ENCODE measurements around the gene RPTN.

- TF ChIP-seq RAD21 (IDR thresholded peaks at IDR 0.05; ENCODE audit: low read depth) (no peak), POLR2A (IDR thresholded peaks at IDR 0.05; ENCODE audit: borderline replicate concordance, extremely low read depth, insufficient read depth, insufficient read length) (no peak), SP1 (IDR thresholded peaks at IDR 0.05; ENCODE audit: low read depth) (no peak; the same call in 1 of the 2 replicates), CTCF (IDR thresholded peaks at IDR 0.05 in 2 of 3, conservative IDR thresholded peaks at IDR 0.05 in 1 of 3; ENCODE audit: borderline replicate concordance in 1 of 3, insufficient read depth in 1 of 3, low read depth in 2 of 3, low read length in 2 of 3) (peak; percentile 19 to 40 (median 27); a peak in 3 of 6 replicates), MAX (IDR thresholded peaks at IDR 0.05) (0 out of 2 replicates have a peak, but pooled peaks have one; percentile 43), REST (IDR thresholded peaks at IDR 0.05; ENCODE audit: low read depth) (no peak), TCF7L2 (IDR thresholded peaks at IDR 0.05; ENCODE audit: borderline replicate concordance, extremely low read depth, insufficient read depth, insufficient read length) (no peak), EZH2 (IDR thresholded peaks at IDR 0.05) (no peak), POLR2AphosphoS5 (IDR thresholded peaks at IDR 0.05; ENCODE audit: low read depth, low read length) (no peak), ATF3 (IDR thresholded peaks at IDR 0.05) (no peak)
These were observed 51.7 kb downstream of the RPTN start for GRCh38 chr1:152107031-152107983.
